ENCODE results near the gene SLC25A23.

DNA sequence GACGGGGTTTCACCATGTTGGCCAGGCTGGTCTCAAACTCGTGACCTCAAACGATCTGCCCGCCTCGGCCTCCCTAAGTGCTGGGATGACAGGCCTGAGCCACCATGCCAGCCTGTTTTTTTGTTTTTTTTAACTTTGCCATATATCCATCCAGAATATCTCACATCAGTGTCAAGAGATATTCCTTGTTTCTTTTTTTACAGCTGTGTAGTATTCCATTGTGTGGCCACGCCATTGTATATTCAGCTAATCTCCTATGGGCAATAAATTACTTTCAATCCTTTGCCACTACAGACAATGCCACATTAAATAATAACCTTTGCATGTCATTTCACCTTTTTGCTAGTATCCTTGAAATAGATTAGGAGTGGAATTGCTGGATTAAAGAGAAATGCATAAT lies 50.2 kb downstream of the SLC25A23 start:
- TF ChIP-seq, protein P1, sequence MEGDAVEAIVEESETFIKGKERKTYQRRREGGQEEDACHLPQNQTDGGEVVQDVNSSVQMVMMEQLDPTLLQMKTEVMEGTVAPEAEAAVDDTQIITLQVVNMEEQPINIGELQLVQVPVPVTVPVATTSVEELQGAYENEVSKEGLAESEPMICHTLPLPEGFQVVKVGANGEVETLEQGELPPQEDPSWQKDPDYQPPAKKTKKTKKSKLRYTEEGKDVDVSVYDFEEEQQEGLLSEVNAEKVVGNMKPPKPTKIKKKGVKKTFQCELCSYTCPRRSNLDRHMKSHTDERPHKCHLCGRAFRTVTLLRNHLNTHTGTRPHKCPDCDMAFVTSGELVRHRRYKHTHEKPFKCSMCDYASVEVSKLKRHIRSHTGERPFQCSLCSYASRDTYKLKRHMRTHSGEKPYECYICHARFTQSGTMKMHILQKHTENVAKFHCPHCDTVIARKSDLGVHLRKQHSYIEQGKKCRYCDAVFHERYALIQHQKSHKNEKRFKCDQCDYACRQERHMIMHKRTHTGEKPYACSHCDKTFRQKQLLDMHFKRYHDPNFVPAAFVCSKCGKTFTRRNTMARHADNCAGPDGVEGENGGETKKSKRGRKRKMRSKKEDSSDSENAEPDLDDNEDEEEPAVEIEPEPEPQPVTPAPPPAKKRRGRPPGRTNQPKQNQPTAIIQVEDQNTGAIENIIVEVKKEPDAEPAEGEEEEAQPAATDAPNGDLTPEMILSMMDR (IDR thresholded peaks at IDR 0.05; ENCODE audit: low read length) = no peak
- TF ChIP-seq EZH2phosphoT487 (IDR thresholded peaks at IDR 0.05; ENCODE audit: low read length) (no peak), EZH2 (optimal IDR thresholded peaks at IDR 0.05; ENCODE audit: low read depth, low read length) (no peak)
